ENCODE results near the gene HNRNPH3.

Gene HNRNPH3

GRCh38 chr10:68331455-68332258 lies at the start of gene HNRNPH3 (continued):
- TF ChIP-seq PRDM2 (tag by site-specific recombination; IDR thresholded peaks at IDR 0.05; ENCODE audit: borderline replicate concordance) (no peak), ZNF518A (tag by site-specific recombination; conservative IDR thresholded peaks at IDR 0.05; ENCODE audit: low read depth) (no peak), ZNF18 (tag by site-specific recombination; IDR thresholded peaks at IDR 0.05) (no peak), SCRT2 (tag by site-specific recombination; IDR thresholded peaks at IDR 0.05) (no peak), REST (tag by site-specific recombination; IDR thresholded peaks at IDR 0.05) (no peak), ZSCAN18 (tag by site-specific recombination; IDR thresholded peaks at IDR 0.05) (0 out of 2 replicates have a peak, but pooled peaks have one; percentile 14), ZNF23 (tag by site-specific recombination; IDR thresholded peaks at IDR 0.05; ENCODE audit: borderline replicate concordance) (no peak), ZNF600 (tag by site-specific recombination; IDR thresholded peaks at IDR 0.05) (peak; percentile 91), ZNF184 (tag by site-specific recombination; IDR thresholded peaks at IDR 0.05) (0 out of 2 replicates have a peak, but pooled peaks have one; percentile 28), ZNF677 (tag by site-specific recombination; IDR thresholded peaks at IDR 0.05) (0 out of 2 replicates have a peak, but pooled peaks have one; percentile 1), OVOL3 (tag by site-specific recombination; IDR thresholded peaks at IDR 0.05) (no peak), ZNF530 (tag by site-specific recombination; IDR thresholded peaks at IDR 0.05; ENCODE audit: low read depth) (no peak), IKZF3 (tag by site-specific recombination; IDR thresholded peaks at IDR 0.05) (peak; percentile 38; the same call in 1 of the 2 replicates), ZNF473 (tag by site-specific recombination; IDR thresholded peaks at IDR 0.05) (no peak), FEZF1 (tag by site-specific recombination; IDR thresholded peaks at IDR 0.05) (no peak), ZNF157 (tag by site-specific recombination; IDR thresholded peaks at IDR 0.05) (no peak), ZEB2 (tag by site-specific recombination; IDR thresholded peaks at IDR 0.05) (peak; percentile 97), ZNF777 (tag by site-specific recombination; IDR thresholded peaks at IDR 0.05; ENCODE audit: borderline replicate concordance) (peak; percentile 72; the same call in 1 of the 2 replicates), ZSCAN30 (tag by site-specific recombination; IDR thresholded peaks at IDR 0.05) (peak; percentile 60; the same call in 1 of the 2 replicates), ZNF830 (tag by site-specific recombination; IDR thresholded peaks at IDR 0.05; ENCODE audit: low read depth) (no peak), ZSCAN23 (tag by site-specific recombination; IDR thresholded peaks at IDR 0.05) (no peak; the same call in 1 of the 2 replicates)

Measured in HEK293 (cell line).